ENCODE results near the gene GRHL1. TPM values are rescaled to one million over a fixed set of nuclear protein-coding genes. Genes with fewer than 3 reads are reported as not detected.

Gene GRHL1
- polyA plus RNA-seq, 1 donor (not counting 4 experiments of a cell fraction or from before 2014, with no cell fraction given), result 7.8 TPM

GRCh38 chr2:9954136-9954535 lies 2.6 kb downstream of the GRHL1 start:
- H3K27ac ChIP-seq (ENCODE audit: control insufficient read depth, insufficient read depth, low read length), result no peak overlapping the region
- FAIRE-seq (no peak), DNase-seq (ENCODE audit: low read depth, low spot score) (no peak)
- H3K4me1 ChIP-seq (ENCODE audit: control insufficient read depth, extremely low read depth, insufficient read depth, low read length), result peaks cover 2% of the 10 kb centered on the region
- H3K36me3 ChIP-seq (ENCODE audit: control insufficient read depth in 2 of 2, extremely low read depth in 1 of 2, insufficient read depth in 2 of 2, low read length in 2 of 2), result no peaks in the 10 kb centered on the region
- no peak for TF ChIP-seq EZH2 (IDR thresholded peaks at IDR 0.05; ENCODE audit: low read length)
- no peak for TF ChIP-seq CTCF (optimal IDR thresholded peaks at IDR 0.05 in 1 of 3, IDR thresholded peaks at IDR 0.05 in 1 of 3, conservative IDR thresholded peaks at IDR 0.05 in 1 of 3; ENCODE audit: extremely low read depth in 1 of 3, insufficient read depth in 2 of 3, low read length in 3 of 3)
- dilution Hi-C loops (cut with MboI; ENCODE audit: extremely low pct_ligation_motif_present, low sequenced_read_pairs), result no loop called here
- H3K4me3 ChIP-seq (ENCODE audit: control insufficient read depth in 2 of 3, extremely low read depth in 1 of 3, insufficient read depth in 2 of 3, low read depth in 1 of 3, low read length in 3 of 3), result no peak overlapping the region
- H3K9me3 ChIP-seq (ENCODE audit: control insufficient read depth, low read depth, low read length), result no peaks in the 10 kb centered on the region
- no peak overlapping the region for H3K4me2 ChIP-seq (ENCODE audit: control insufficient read depth, extremely low read depth, insufficient read depth, low read depth, low read length)
- no peaks in the 10 kb centered on the region for H3K9me1 ChIP-seq (ENCODE audit: control insufficient read depth, extremely low read depth, insufficient read depth, low read length)
- H2AFZ ChIP-seq (ENCODE audit: control insufficient read depth, low read length), result no peak overlapping the region
- H3K27me3 ChIP-seq (ENCODE audit: control insufficient read depth, extremely low read depth, insufficient read depth, low read length), result no peaks in the 10 kb centered on the region
- H3K9ac ChIP-seq (ENCODE audit: control insufficient read depth, extremely low read depth, insufficient read depth, low read length), result no peak overlapping the region
- H3K79me2 ChIP-seq (ENCODE audit: control insufficient read depth, insufficient read depth, low read length), result no peaks in the 10 kb centered on the region
- H4K20me1 ChIP-seq (ENCODE audit: control insufficient read depth, extremely low read depth, insufficient read depth, low read length), result no peaks in the 10 kb centered on the region

- TF ChIP-seq EZH2 (IDR thresholded peaks at IDR 0.05; ENCODE audit: low read length) (no peak), CTCF (optimal IDR thresholded peaks at IDR 0.05 in 1 of 3, IDR thresholded peaks at IDR 0.05 in 1 of 3, conservative IDR thresholded peaks at IDR 0.05 in 1 of 3; ENCODE audit: extremely low read depth in 1 of 3, insufficient read depth in 2 of 3, low read length in 3 of 3) (no peak)
- H2AFZ ChIP-seq (ENCODE audit: control insufficient read depth, low read length), result no peak overlapping the region
- H3K9ac ChIP-seq (ENCODE audit: control insufficient read depth, extremely low read depth, insufficient read depth, low read length), result no peak overlapping the region
- H3K9me3 ChIP-seq (ENCODE audit: control insufficient read depth, low read depth, low read length), result no peaks in the 10 kb centered on the region
- H3K4me2 ChIP-seq (ENCODE audit: control insufficient read depth, extremely low read depth, insufficient read depth, low read depth, low read length), result no peak overlapping the region
- DNase-seq (ENCODE audit: low read depth, low spot score) (no peak), FAIRE-seq (no peak)
- no peaks in the 10 kb centered on the region for H3K36me3 ChIP-seq (ENCODE audit: control insufficient read depth in 2 of 2, extremely low read depth in 1 of 2, insufficient read depth in 2 of 2, low read length in 2 of 2)
- dilution Hi-C loops (cut with MboI; ENCODE audit: extremely low pct_ligation_motif_present, low sequenced_read_pairs), result no loop called here
- H3K9me1 ChIP-seq (ENCODE audit: control insufficient read depth, extremely low read depth, insufficient read depth, low read length), result no peaks in the 10 kb centered on the region
- no peaks in the 10 kb centered on the region for H3K27me3 ChIP-seq (ENCODE audit: control insufficient read depth, extremely low read depth, insufficient read depth, low read length)
- H3K4me3 ChIP-seq (ENCODE audit: control insufficient read depth in 2 of 3, extremely low read depth in 1 of 3, insufficient read depth in 2 of 3, low read depth in 1 of 3, low read length in 3 of 3), result no peak overlapping the region
- H3K79me2 ChIP-seq (ENCODE audit: control insufficient read depth, insufficient read depth, low read length), result no peaks in the 10 kb centered on the region
- no peak overlapping the region for H3K27ac ChIP-seq (ENCODE audit: control insufficient read depth, insufficient read depth, low read length)
- H4K20me1 ChIP-seq (ENCODE audit: control insufficient read depth, extremely low read depth, insufficient read depth, low read length), result no peaks in the 10 kb centered on the region
- H3K4me1 ChIP-seq (ENCODE audit: control insufficient read depth, extremely low read depth, insufficient read depth, low read length), result no peaks in the 10 kb centered on the region
Measured at GRCh38 chr2:9958057-9958456, 6.6 kb downstream of the GRHL1 start.
